Mesenteric fat pad (tissue), 1 donor: Measurements from ENCODE around the gene MBIP. TPM values are rescaled to one million over a fixed set of nuclear protein-coding genes. Genes with fewer than 3 reads are reported as not detected.
"Not testable (repeated sequence)": the region's sequence is repeated elsewhere in the genome, so short reads cannot be mapped to it uniquely, and the experiment has no call there.

Experiments used
- DNase-seq: peaks from one replicate; pipeline ENCODE4 v3.0.0-alpha.2; 2020; ENCODE audit warnings: low spot score
- long read RNA-seq: library from polyadenylated mRNA; unstranded; transcript quantifications from one replicate; pipeline ENCODE4 v2.0.0, GENCODE V29; 2020
- total RNA-seq: library from RNA; stranded (reverse); fragmentation: NEBNext Ultra II Directional; extraction: Animal tissue kit (Norgen Biotek cat#: 25700); gene quantifications from one replicate; pipeline ENCODE4 v1.2.1, GENCODE V29; 2021
- donor health status: DM: yes; HTN: yes; CAD: no.

MBIP gene, protein sequence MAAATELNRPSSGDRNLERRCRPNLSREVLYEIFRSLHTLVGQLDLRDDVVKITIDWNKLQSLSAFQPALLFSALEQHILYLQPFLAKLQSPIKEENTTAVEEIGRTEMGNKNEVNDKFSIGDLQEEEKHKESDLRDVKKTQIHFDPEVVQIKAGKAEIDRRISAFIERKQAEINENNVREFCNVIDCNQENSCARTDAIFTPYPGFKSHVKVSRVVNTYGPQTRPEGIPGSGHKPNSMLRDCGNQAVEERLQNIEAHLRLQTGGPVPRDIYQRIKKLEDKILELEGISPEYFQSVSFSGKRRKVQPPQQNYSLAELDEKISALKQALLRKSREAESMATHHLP
- 17.3 TPM for total RNA-seq
- long read RNA-seq, transcript MBIP-202 (8 exons, 1,449 nt): minor isoform, 5 of 46 reads
- long read RNA-seq, transcript MBIP-203 (9 exons, 1,648 nt): major isoform, 31 of 46 reads
- long read RNA-seq, transcript MBIP-201 (9 exons, 1,586 nt): minor isoform, 6 of 46 reads
- long read RNA-seq, partial matches to known transcripts: 1 of 46 reads
- long read RNA-seq, other reads (novel, unspliced or antisense): 3 of 46 reads

DNA sequence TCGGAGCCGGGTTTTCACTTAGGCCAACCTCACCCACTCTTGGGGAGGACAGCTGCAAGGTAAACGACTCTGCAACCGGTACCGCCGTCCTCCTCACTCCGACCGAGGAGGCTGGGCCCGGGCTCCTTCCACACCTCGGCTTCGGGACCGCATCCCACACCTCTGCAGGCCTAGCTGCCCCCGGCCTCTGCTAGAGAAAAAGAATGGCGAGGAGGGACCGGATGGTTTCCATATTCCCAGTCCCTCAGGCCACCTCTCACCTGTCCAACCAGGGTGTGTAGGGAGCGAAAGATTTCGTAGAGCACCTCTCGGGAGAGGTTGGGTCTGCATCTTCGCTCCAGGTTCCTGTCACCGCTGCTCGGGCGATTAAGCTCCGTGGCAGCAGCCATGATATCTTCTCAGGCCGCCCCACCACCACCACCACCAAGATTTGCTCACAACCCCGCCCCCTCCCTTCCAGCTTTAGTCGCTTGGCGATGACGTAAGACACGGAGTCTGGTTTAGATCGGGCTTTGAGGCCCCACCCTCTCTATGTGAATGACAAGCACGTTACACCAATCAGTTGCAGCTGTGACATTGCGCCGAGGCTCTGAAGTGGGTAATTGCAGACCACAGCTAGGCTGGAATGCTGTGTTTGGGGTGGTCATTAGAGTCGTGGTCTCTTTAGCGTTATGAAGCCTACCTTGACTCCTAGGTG, at the start of gene MBIP:
Gene MBIP (minus strand): TSS at position 438 of the 697 bp plus-strand sequence. CDS start 49 bp downstream, at position 389.
- peak; percentile 92 for DNase-seq

DNA sequence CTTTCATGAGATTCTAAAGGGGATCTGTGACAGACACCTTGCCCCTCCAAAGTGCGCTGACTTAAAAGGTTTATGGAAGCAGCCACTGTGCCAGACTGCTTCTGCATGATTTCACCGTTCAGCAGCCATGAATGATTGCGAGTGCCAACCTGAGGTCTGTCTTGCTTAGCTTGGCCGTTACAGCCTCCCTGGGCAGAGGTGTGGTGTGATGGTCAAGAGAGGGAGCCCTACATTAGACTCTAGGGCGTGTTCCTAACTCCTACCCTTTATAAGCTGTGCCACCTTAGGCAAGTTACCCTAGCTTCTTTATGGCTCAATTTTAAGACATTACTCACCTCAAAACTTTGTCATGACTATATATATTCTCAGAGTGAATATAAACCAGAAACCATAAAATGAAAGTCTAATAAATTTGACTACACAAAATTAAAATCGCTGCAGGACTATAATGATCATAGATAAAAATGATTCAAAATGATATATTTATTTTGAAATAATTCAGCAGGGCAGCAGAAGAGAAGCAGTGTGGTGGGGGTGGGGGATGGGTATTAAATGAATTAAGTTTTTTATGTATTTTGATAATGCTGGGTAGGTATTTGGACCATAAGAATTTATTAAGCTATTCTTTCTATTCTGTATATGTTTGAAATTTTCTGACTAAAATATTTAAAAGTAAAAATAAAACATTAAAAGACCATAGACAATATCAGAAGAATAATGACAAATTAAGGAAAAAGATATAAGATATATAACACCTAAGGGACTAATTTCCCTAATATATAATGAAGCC, 47.7 kb upstream of the MBIP start:
- DNase-seq: no peak

- no peak for DNase-seq
These were observed 45.3 kb upstream of the MBIP start for GRCh38 chr14:36365766-36366165.

GRCh38 chr14:36363704-36364103, 43.3 kb upstream of the MBIP start:
- no peak for DNase-seq

GRCh38 chr14:36362648-36363047, 42.2 kb upstream of the MBIP start:
- DNase-seq: no peak

DNA sequence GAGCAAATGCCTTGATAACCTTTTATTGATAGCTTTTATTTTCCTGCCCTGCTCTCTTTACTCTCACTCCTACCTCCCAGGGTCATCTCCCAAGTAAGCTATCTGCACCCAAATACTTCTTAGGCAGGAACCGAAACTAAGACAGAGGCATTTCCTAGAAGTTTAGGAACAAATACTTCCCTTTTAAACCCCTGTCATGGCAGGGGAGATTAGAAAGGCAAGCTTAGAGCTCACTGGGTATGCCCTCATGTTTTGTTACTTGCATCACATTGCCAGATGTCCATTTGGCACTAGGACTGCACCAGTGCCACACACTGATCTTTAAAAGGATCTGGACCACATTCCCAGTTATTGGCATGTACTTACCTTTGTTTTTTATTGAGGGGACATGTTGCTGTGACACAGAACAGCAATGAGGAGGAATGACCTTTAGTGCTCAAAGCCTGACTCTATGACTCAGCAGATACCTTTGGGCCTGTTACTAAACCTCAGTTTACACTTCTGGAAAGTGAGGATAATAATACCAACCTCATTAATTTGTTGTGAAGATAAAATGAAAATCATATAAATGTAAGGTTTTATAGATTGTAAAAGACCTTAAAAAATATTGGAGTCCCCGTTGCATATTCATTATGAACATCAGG, 40.9 kb upstream of the MBIP start:
- DNase-seq: no peak

GRCh38 chr14:36356862-36357261, 36.4 kb upstream of the MBIP start:
- no peak for DNase-seq

DNA sequence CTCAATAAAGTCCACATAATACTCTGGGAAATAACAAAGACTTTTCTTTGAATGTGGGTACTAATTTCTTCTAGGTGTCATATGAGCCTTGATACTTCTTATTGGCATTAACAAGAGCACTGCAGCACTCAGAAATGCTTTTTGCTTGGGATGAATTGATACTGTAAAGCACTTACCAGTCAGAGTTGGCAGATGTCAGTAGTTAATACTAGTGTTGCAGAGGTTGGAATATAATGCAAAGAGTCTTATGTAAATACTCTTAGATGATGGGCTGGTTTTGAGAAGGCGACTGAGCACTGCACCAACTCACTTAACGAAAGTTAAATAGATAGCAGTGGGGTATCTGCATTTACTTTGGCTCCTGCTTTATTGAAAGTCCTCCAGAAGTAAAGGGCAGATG, 25.6 kb upstream of the MBIP start:
- DNase-seq: no peak

DNA sequence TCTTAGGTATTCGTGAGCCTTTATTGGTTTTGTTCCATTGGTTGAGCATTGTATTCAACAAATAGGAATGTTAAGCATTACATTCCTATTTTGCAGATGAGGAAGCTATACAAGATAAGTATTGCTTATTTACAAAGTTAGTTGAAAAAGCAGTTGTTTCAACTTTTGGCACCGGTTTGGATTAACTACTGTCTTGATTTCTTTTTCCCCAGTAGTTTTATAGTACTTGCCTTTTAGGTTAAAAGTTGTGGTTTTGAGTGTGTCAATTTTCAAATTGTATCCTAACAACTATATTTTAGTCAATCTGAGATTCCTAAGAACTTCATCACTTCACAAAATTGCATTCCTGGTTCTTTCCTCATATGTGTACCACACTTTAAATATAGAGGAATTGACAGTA, 23.8 kb upstream of the MBIP start:
- DNase-seq: no peak

GRCh38 chr14:36341811-36342210, 21.4 kb upstream of the MBIP start:
- DNase-seq: not testable (repeated sequence)

DNA sequence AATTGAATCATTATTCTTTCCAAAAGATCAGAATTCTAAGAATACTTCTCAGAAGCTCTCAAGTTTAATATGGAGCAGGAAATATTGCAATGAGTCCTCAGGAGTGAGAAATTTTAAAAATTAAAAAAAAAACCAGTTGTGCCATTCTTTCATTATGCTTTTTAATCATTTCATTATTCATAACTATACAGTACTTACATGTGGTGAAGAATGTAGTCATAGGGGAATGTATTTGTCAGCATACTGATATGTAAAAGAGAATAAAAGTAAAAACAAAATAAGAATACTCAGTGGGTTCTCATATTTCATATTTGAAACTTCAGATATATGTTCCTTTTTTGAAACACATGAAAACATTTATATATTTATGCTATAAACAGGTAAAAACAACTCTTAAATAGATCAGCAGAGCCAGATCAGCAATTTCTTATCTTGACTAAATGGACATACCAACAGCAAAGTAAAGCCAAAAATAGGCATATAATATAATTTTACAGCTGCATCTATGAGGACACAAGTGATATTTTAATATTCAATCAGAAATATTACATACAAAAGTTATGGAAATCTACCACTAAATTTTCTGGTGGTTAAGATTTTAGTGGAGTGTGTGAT, 19.9 kb upstream of the MBIP start:
- no peak for DNase-seq

GRCh38 chr14:36339816-36340215, 19.4 kb upstream of the MBIP start:
- DNase-seq: no peak

- no peak for DNase-seq
These were observed 12.7 kb upstream of the MBIP start for GRCh38 chr14:36333119-36333518.

- not testable (repeated sequence) for DNase-seq
These were observed 7.1 kb upstream of the MBIP start for GRCh38 chr14:36327573-36327972.

GRCh38 chr14:36325853-36326252, 5.4 kb upstream of the MBIP start:
- DNase-seq: no peak

- no peak for DNase-seq
These were observed 4.5 kb upstream of the MBIP start for GRCh38 chr14:36324897-36325296.

DNA sequence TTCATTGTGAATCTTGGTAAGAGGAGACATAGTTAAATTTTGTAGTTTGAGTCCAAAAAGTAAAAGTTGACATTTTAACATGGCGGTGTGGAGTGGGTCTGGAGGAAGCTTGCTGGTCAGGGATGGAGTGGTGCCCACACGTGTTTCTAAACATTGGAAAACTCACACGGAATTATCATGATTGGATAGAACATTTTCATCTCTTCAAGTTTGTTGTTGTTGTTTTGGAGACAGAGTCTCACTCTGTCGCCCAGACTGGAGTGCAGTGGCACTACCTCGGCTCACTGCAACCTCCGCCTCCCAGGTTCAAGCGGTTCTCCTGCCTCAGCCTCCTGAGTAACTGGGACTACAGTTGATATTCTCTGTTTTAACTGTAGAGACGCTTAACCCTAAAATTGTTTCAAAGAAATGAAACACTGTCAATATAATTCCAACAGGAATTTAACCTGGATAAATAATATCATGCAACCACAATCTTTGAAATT, 502 bp upstream of the MBIP start:
- DNase-seq: no peak

DNA sequence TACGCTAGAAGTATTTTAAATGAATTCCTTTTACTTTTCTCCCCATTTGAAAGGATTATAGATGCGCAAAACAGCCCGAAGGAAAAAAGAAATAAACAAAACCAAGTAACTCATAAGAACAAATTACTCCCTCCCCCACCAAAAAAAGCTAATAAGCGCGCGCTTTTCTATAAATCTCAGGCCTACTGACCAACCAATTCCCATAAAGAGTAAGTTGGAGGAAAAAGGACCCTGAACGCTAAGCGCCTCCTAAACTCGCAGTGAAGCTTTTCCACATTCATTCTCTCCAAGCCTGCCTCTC, 588 bp downstream of the MBIP start:
- no peak for DNase-seq

DNA sequence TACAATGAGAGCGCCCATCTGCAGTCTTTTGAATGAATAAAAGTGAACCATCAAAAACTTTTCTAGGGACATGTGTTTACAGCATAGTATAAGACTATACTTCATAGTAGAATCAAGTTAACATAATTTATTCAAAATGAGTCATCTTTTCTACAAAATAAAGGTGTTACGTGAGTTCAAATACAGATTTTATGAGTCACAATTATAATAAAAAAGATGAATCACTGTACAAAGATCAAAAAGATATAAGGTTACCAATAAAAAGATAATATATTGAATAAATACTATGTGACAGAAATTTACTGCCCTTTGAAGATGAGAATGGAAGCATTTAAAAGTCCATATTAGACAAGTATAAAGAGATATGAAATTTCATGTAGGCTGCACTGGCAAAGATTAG, 2.8 kb downstream of the MBIP start:
- DNase-seq: no peak

DNA sequence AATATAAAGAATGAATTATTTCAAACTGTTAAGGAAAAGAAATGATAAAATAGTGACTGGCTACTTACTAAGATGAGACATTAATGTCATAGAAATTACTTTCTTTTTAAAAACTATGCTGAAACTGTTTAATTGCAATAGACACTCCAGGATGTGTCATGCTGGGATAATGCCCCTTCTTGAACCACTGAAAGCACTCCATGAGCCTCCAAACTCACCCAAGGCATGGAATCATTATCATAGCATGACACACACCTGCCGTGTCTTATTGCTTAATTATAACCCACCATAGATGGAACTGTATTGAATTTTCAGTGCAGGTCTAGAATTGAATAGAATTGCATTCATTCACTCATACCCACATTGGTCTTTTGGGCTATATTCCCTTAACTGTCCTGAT, 4.3 kb downstream of the MBIP start:
- DNase-seq: no peak
